Medulla oblongata (tissue), 1 donor: ENCODE results near the gene ACP3.

Experiments used
- DNase-seq: peaks from one replicate; pipeline ENCODE4 v3.0.0-alpha.2; 2015; ENCODE audit errors: extremely low spot score

Gene ACP3

DNA sequence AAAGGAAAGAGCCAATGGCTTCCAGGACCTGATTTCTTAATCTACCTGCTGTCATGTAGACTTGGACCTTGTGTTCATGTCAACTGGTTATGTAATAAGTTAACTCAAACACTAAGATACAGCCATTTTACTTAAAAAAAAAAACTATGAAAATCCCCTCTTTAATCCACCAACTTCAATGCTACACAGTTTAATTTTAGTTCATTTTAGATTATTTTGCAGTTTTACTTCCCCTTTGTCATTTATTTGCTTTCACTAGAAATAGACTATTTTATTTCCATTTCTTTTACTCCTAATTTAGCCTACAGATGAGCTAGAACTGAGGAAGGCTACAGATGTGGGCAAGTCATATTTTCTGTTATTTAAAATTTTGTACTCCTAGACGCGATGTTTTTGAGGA is 89.4 kb downstream of the ACP3 start:
- no peak for DNase-seq

- no peak for DNase-seq
Observed at GRCh38 chr3:132407025-132407424, 89.8 kb downstream of the ACP3 start.
